Embryonic facial prominence (tissue), 1 donor: ENCODE results near the gene KRT5.
A peak's percentile ranks its signal among the peaks of the same experiment; 100 is the strongest.

Experiments used
- DNase-seq: peaks from one replicate; pipeline ENCODE4 v3.0.0-alpha.2; 2016; ENCODE audit errors: extremely low spot score

KRT5 gene

GRCh38 chr12:52519826-52520662 is at the start of gene KRT5:
Gene KRT5 (minus strand): TSS chr12:52520394. CDS start chr12:52520296, 98 bp downstream.
- no peak for DNase-seq

GRCh38 chr12:52568111-52568510 is 47.9 kb upstream of the KRT5 start:
- no peak for DNase-seq

DNA sequence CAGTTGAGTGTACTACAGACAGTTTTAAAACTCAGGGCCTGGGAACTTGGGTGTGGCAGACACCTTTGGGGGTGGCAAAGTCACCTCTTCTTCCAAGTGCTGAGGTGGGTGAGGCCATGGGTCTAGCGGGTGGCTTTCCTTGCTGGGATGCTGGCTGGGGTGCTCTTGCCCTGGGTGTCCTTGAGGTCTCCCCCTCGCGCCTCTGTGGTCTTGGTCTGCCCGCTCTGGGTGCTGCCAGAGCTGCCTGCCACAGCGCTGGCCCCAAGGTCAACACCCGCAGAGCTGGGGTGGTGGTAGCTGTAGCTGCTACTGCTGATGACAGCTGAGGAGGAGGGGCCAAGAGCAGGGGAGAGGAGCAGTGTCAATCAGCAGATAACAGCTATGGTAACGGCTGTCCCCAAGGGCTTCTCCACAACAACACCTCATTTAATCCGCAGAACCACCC is 46.7 kb upstream of the KRT5 start:
- no peak for DNase-seq

- no peak for DNase-seq
These were observed 44.4 kb upstream of the KRT5 start for GRCh38 chr12:52564582-52564981.

DNA sequence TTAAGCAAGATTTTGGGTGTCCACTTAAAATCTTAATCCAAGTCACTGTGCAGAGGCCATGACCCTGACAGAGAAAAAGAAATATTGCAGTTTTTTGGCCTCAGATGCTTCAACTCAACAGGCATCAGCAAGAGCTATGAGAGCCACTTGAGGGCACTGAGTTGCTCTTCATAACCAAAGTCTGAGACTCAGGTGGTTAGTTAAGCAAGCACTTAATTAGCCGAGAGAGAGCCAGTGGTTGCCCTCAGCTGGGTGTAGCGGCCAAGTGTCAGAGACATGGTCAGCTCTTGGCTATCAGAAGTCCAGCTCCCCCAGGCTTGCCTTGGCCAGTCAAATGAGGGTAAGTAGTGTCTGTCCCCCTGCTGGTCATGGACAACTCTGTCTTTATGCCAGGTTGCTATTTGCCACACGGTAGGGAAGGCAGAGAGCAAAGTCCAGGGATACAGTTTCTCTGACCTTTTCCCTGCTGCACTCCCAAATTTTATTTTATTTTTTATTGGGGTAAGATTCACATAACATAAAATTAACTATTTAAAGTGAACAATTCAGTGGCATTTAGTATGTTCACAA is 41.8 kb upstream of the KRT5 start:
- no peak for DNase-seq

DNA sequence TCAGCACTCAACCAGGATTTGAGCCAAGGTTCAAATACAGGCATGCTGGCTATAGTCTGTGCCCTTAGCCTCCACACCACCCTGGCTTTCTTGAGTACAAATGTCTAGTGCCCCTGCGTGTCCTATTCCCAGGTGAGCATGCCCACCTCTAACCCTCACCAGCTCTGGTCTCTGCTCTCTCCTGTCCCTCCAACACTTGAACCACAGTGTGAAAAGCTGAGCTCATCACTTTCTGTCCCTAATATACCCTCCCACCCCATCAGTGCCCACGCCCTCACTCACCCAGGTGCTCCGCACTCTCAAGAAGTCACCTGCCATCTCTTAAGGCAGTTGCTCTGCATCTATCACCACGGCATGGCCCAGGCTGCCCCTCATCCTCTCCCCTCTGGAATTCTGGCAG is 39.8 kb upstream of the KRT5 start:
- DNase-seq: no peak

DNA sequence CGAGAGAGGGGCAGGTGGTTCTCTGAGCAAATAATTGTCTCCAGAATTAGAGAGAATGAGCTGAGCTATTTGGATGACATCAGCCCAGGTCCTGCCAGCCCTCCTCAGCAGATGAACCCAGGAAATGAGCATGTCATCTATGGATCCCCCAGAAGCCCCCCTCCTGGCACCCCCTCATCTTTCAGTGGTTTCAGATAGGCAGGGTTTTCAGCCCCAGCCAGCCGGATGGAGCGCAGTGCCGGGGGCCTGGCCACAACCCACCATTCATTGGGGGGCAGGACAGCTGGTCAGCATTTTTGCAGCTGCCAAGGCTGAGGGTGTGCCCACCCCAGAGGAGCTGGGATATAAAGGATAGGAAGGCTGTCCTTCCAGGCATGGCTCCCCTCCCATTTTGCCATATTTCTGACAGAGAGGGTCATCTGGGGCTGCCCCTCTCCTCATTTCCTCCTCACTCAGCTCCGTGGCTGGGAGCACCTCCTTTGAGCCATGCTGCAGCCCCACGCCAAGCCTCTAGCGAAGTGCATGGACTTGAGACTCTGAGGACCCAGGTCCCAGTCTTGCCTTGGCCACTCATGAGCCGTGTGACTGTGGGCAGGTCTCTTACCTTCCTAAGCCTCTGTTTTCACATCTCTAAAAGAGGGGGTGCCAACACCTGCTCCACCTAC is 38.7 kb upstream of the KRT5 start:
- DNase-seq: no peak

DNA sequence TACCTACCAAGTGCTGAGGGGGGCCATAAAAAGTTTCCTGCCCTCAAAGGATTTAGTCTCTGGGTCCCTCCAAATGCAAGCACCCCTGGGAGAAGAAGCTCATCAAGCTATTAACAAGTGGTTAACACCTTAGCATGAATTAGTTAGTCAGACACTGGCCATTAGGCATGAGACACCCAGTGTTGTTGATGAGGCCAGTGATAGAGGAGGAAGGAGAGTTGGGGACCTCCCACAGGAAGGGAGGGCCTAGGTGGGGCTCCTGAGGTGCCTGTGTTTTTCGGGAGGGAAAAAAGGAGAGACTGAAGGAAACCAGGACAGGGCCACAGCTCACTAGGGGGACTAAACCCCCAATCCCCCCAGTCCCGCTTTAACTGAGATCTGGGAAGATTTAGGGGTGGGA is 37.3 kb upstream of the KRT5 start:
- no peak for DNase-seq

DNA sequence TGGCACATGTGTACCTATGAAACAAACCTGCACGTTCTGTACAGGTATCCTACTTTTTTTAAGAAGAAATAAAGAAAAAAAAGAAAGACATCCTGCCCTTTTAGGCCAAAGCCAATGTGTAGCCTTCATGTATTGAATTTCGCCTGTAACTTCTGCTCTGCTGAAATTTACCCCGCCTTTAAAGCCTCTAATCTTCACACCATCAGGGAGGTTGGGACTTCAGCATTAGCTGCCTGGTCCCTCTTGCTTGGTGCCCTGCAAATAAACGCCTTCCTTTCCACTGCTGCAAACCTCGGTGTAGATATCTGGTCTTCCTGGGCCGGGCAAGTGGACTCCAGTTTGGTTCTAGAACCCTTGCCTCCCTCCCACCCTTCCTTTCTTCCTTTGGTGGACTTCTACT is 35.4 kb upstream of the KRT5 start:
- no peak for DNase-seq

GRCh38 chr12:52552681-52553195 is 32.5 kb upstream of the KRT5 start, which contains the start of gene KRT71:
Gene KRT71 (minus strand): TSS chr12:52553145. CDS start chr12:52553077, 68 bp downstream.
- no peak for DNase-seq

DNA sequence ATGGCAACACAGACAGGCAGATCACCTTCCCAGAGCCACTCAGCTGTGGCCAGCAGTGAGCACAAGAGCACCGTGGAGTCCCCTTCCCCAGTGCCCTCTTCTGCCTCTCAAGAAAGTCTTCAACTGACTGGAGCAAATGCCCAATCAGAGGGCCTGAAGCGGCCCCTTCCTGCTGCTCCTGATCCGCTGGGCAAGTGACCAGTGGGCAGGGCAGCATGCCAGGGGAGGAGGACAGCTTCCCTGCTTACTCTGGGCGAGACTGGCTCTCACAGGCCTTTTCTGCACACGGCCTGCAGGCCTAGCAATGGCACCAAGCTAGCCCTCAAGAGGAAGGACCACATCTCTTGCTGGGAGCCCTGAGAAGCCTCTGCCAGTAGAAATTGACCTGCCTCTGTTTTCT is 31.9 kb upstream of the KRT5 start:
- DNase-seq: no peak

DNA sequence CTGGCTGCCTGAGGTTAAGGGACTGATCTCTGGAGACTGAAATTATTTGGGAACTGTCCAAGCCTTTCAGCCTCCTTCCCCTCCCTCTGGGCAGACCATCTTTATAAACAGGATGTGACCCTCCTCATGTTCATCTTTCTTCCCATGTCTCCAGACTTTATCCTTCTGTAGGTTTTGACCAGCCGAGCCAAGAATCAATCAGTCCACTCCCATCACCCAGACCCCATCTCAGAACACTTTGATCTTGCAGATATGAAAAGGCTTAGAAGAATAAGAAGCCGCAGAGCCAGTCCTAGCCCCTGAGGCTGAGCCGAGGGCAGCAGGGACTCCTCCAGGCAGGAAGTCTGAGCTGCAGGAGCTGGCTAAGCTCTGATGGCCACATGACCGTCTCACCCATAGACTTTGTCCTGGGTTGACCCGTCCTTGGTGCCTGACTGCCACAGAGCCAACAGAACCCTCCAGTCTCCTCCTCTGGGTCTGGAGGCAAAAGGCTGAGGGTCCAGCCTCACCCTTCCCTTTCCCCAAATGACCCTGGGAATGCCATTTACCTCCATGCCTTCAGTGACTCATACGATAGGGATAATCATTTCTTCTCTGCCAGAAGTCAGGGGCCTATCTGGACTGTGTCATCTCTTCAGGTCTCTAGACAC is 31.1 kb upstream of the KRT5 start:
- no peak for DNase-seq

GRCh38 chr12:52546126-52546525 is 25.9 kb upstream of the KRT5 start:
- DNase-seq: no peak

DNA sequence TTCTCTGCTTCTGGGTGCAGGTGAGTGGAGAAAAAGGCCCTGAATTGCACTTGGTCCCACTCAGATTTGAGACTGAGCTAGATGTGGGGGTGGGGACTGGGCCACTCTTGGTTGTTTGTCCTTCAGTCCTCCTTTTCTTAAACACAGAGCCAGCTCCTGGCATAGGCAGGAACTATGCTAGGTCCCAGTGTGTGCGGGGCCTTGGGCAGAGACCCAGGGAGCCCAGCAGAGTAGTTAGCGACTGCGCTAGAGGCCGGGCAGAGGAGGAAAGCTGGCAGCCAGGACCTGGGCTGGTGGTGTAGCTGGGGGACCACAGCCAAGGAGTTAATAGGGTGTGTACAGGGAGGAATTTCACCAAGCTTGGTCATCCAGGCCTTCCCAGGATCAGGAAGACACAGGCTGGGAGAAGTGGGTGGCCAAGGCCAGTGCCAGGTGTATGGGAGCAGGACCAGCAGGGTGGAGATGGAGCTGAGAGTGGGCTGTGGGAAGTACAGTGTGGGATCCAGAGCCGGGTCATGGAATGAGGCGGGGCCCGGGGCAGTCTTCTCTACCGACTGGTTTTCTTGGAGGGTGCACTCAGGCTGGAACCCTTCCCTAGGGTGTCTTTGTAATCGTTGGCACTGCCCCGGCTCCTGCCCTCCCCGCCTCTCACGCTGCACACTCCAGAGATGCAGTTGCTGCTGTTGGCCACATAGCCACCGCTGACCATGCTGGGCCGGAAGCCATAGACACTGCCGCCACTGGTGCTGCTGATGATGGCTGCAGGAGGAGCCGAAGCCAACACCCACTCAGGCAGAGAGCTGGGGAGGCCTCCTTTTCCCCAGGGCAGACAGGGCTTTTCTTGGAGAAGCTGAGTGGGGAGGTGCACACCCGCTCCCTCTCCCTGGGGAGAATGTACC is 24.0 kb upstream of the KRT5 start:
- no peak for DNase-seq

GRCh38 chr12:52542785-52543318 is 22.7 kb upstream of the KRT5 start:
- DNase-seq: no peak

DNA sequence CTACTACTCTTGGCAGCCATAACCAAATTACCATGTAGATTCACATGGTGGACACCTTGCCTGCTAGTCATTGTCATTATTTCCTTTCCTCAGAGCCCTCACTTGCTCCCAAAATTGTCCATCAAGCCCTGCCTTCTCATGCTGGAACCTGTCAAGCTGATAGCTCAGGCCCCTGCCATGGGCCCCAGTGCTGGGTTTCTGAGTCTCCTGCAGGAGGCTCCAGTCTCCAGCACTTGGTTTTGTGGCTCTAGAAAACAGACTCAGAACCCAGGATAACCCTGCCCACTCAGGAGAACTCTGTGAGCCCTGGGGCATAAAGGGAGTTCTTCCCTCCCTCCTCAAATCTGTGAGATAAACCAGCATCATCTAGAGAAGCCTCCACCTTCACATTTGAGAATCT is 22.0 kb upstream of the KRT5 start:
- no peak for DNase-seq

DNA sequence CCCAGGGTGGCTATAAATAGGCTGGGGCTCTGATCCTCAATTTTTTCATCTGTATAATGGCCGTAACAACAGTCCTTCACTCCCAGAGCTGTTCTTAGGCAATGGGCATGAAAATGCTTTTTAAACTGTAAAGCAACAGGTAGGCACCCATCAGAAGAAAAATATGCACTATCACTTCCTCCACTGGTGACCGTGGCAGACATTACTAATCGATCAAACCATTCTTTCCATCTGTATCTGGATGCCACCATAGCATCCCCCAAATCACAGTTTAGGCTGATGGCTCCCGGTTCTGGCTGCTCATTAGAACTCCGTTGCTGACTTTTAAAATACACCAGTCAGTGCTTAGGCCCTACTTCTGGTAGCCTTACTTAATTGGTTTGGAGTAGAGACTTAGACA is 21.5 kb upstream of the KRT5 start:
- no peak for DNase-seq

DNA sequence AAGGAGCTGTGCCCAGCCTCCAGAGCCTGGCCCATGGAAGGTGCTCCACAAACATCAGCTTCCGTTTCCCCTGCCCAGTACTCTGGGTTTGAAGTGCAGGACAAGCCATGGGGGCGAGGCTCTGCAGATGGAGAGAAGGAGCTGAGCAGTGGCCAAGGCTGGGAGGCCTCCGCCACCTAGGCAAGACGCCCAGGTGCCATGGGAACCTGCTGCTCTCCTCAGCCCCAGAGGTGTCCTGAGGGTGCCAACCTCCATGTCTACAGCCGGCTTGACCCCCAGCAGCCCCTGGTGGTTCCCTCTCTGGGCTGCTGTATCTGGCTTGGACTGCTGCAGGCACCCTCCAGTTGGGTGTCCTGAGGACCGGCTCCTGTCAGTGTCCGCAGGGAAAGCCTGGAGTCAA is 20.3 kb upstream of the KRT5 start:
- no peak for DNase-seq

- no peak for DNase-seq
These were observed 19.6 kb upstream of the KRT5 start for GRCh38 chr12:52539821-52540173.

GRCh38 chr12:52539083-52539820 is 19.1 kb upstream of the KRT5 start:
- peak; percentile 76 for DNase-seq
